ENCODE measurements around the gene TRIO.

TRIO gene

GRCh38 chr5:14131855-14132503 lies 11.2 kb upstream of the TRIO start:
- H3K79me2 ChIP-seq (ENCODE audit: control insufficient read depth, low read length), result no peaks in the 10 kb centered on the region
- H3K36me3 ChIP-seq (ENCODE audit: control insufficient read depth, low read length), result no peaks in the 10 kb centered on the region
- no peaks in the 10 kb centered on the region for H3K4me1 ChIP-seq (ENCODE audit: control insufficient read depth, low read length)
- H3K4me3 ChIP-seq (ENCODE audit: low read length), result no peak overlapping the region
- H3K4me2 ChIP-seq (ENCODE audit: low read length), result no peak overlapping the region
- TF ChIP-seq, protein P1, sequence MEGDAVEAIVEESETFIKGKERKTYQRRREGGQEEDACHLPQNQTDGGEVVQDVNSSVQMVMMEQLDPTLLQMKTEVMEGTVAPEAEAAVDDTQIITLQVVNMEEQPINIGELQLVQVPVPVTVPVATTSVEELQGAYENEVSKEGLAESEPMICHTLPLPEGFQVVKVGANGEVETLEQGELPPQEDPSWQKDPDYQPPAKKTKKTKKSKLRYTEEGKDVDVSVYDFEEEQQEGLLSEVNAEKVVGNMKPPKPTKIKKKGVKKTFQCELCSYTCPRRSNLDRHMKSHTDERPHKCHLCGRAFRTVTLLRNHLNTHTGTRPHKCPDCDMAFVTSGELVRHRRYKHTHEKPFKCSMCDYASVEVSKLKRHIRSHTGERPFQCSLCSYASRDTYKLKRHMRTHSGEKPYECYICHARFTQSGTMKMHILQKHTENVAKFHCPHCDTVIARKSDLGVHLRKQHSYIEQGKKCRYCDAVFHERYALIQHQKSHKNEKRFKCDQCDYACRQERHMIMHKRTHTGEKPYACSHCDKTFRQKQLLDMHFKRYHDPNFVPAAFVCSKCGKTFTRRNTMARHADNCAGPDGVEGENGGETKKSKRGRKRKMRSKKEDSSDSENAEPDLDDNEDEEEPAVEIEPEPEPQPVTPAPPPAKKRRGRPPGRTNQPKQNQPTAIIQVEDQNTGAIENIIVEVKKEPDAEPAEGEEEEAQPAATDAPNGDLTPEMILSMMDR (IDR thresholded peaks at IDR 0.05; ENCODE audit: low read depth, low read length, poor library complexity, severe bottlenecking), result no peak
- no peak for TF ChIP-seq EZH2phosphoT487 (IDR thresholded peaks at IDR 0.05; ENCODE audit: borderline replicate concordance, low read length)
- no peaks in the 10 kb centered on the region for H3K9me2 ChIP-seq (replicated peaks; ENCODE audit: control insufficient read depth, low read length)
- no peaks in the 10 kb centered on the region for H3F3A ChIP-seq (ENCODE audit: control insufficient read depth, insufficient read depth)
- H3K27ac ChIP-seq (ENCODE audit: low read depth, low read length), result no peak overlapping the region
- H3K27me3 ChIP-seq (ENCODE audit: control insufficient read depth, low read length), result 0 out of 2 replicates have a peak, but pooled peaks cover 11% of the 10 kb centered on the region
- peaks cover 10% of the 10 kb centered on the region for H3K9me3 ChIP-seq (ENCODE audit: control insufficient read depth, insufficient read depth, low read length)
- no peaks in the 10 kb centered on the region for H4K20me1 ChIP-seq (ENCODE audit: control insufficient read depth, insufficient read depth, low read depth, low read length)

- Histone ChIP-seq H3K27me3 (ENCODE audit: control insufficient read depth, low read length) (peaks cover 14% of the 10 kb centered on the region; the same call in 1 of the 2 replicates), H3K27ac (ENCODE audit: low read depth, low read length) (no peak overlapping the region), H3K9me3 (ENCODE audit: control insufficient read depth, insufficient read depth, low read length) (peaks cover 10% of the 10 kb centered on the region), H3K4me1 (ENCODE audit: control insufficient read depth, low read length) (no peaks in the 10 kb centered on the region), H4K20me1 (ENCODE audit: control insufficient read depth, insufficient read depth, low read depth, low read length) (no peaks in the 10 kb centered on the region), H3F3A (ENCODE audit: control insufficient read depth, insufficient read depth) (no peaks in the 10 kb centered on the region), H3K9me2 (replicated peaks; ENCODE audit: control insufficient read depth, low read length) (no peaks in the 10 kb centered on the region), H3K79me2 (ENCODE audit: control insufficient read depth, low read length) (no peaks in the 10 kb centered on the region), H3K36me3 (ENCODE audit: control insufficient read depth, low read length) (no peaks in the 10 kb centered on the region), H3K4me3 (ENCODE audit: low read length) (no peak overlapping the region), H3K4me2 (ENCODE audit: low read length) (no peak overlapping the region)
- TF ChIP-seq, protein P1 (IDR thresholded peaks at IDR 0.05; ENCODE audit: low read depth, low read length, poor library complexity, severe bottlenecking), result no peak
Measured at GRCh38 chr5:14133394-14133793, 9.7 kb upstream of the TRIO start.

- Histone ChIP-seq H3K27me3 (ENCODE audit: control insufficient read depth, low read length) (peaks cover 17% of the 10 kb centered on the region; the same call in 1 of the 2 replicates), H3K36me3 (ENCODE audit: control insufficient read depth, low read length) (no peaks in the 10 kb centered on the region), H3K9me3 (ENCODE audit: control insufficient read depth, insufficient read depth, low read length) (peaks cover 10% of the 10 kb centered on the region), H3K79me2 (ENCODE audit: control insufficient read depth, low read length) (no peaks in the 10 kb centered on the region), H3K4me1 (ENCODE audit: control insufficient read depth, low read length) (no peaks in the 10 kb centered on the region), H3K4me2 (ENCODE audit: low read length) (no peak overlapping the region), H3K4me3 (ENCODE audit: low read length) (no peak overlapping the region), H3K9me2 (replicated peaks; ENCODE audit: control insufficient read depth, low read length) (no peaks in the 10 kb centered on the region), H3F3A (ENCODE audit: control insufficient read depth, insufficient read depth) (no peaks in the 10 kb centered on the region), H3K27ac (ENCODE audit: low read depth, low read length) (no peak overlapping the region), H4K20me1 (ENCODE audit: control insufficient read depth, insufficient read depth, low read depth, low read length) (no peaks in the 10 kb centered on the region)
- TF ChIP-seq, protein P1 (IDR thresholded peaks at IDR 0.05; ENCODE audit: low read depth, low read length, poor library complexity, severe bottlenecking), result no peak
- no peak for TF ChIP-seq EZH2phosphoT487 (IDR thresholded peaks at IDR 0.05; ENCODE audit: borderline replicate concordance, low read length)
Measured at GRCh38 chr5:14134083-14134482, 9.1 kb upstream of the TRIO start.
